H1 (cell line): ENCODE measurements around the gene ALG3. TPM values are rescaled to one million over a fixed set of nuclear protein-coding genes. Genes with fewer than 3 reads are reported as not detected.

Experiments
- EP300 ChIP-seq, 2 experiments: IDR thresholded peaks; 1 replicate in 1 of 2; 2 replicates in 1 of 2; pipeline ENCODE4 v1.6.1; 2011 to 2012; ENCODE audit warnings: low read depth in 2 of 2, low read length in 2 of 2, mild to moderate bottlenecking in 2 of 2, borderline replicate concordance in 1 of 2, inconsistent platforms in 1 of 2, moderate library complexity in 1 of 2
- SUZ12 ChIP-seq: fragments of 200-600 bp; sonication (generic); IDR thresholded peaks from 2 replicates; pipeline ENCODE4 v1.6.1; 2012; ENCODE audit warnings: mild to moderate bottlenecking, inconsistent platforms, low read length, moderate library complexity, mixed read lengths
- YY1 ChIP-seq: IDR thresholded peaks from 2 replicates; pipeline ENCODE4 v1.6.1; 2011; ENCODE audit warnings: low read depth, mild to moderate bottlenecking, low read length
- ZNF274 ChIP-seq: IDR thresholded peaks from 2 replicates; pipeline ENCODE4 v1.7.0; 2012; ENCODE audit warnings: low read length, borderline replicate concordance; ENCODE audit errors: extremely low read depth
- polyA plus RNA-seq, 7 experiments: library from polyadenylated mRNA; depleted of rRNA in 3 of 7; stranded (reverse) in 5 of 7; unstranded in 2 of 7; fragments of >200 nt in 5 of 7; fragments of 200-250 nt in 2 of 7; gene quantifications; 1 replicate in 5 of 7; 2 replicates in 1 of 7; 4 replicates in 1 of 7; pipeline versions ENCODE4 v1.2.1 to v1.2.3, GENCODE V29; 2011 to 2013; ENCODE audit warnings: missing spikeins in 2 of 7, mixed read lengths in 2 of 7
- total RNA-seq: library from RNA; stranded (reverse); fragmentation: NEBNext Ultra II Directional; extraction: Animal tissue kit (Norgen Biotek cat#: 25700); gene quantifications from 2 replicates; pipeline ENCODE4 v1.2.1, GENCODE V29; 2021

Gene ALG3
- total and polyA plus RNA-seq, 2 of the 8 experiments (the other 6 are each of a cell fraction or from before 2014, with no cell fraction given): 54.6 to 148 TPM

- TF ChIP-seq EP300 (IDR thresholded peaks at IDR 0.05; ENCODE audit: borderline replicate concordance in 1 of 2, low read depth in 2 of 2, low read length in 2 of 2) (peak in 1 of 2 experiments; percentile 48; a peak in 1 of 3 replicates), ZNF274 (no peak), SUZ12 (no peak; the same call in 1 of the 2 replicates), YY1 (no peak)
Observed at GRCh38 chr3:184259878-184260723, 11.3 kb upstream of the ALG3 start (continued).
